ENCODE results near the gene GFI1. TPM values are rescaled to one million over a fixed set of nuclear protein-coding genes. Genes with fewer than 3 reads are reported as not detected.
A peak's percentile ranks its signal among the peaks of the same experiment; 100 is the strongest.

GFI1 gene
- total RNA-seq, 1 experiment from 2014 or later: not detected

GRCh38 chr1:92461364-92462097, 25.2 kb downstream of the GFI1 start:
- Mint-ChIP-seq H3K9me3 (ENCODE audit: unreplicated experiment) (no peaks in the 10 kb centered on the region), H3K27me3 (ENCODE audit: insufficient read depth, unreplicated experiment) (no peaks in the 10 kb centered on the region), H3K4me1 (ENCODE audit: insufficient read depth, unreplicated experiment) (no peaks in the 10 kb centered on the region), H3K36me3 (ENCODE audit: insufficient read depth, unreplicated experiment) (no peaks in the 10 kb centered on the region), H3K4me3 (ENCODE audit: unreplicated experiment) (no peak overlapping the region), H3K27ac (ENCODE audit: low read depth, unreplicated experiment) (no peak overlapping the region)
- ChIA-PET POLR2A (interaction anchor here (0.8 kb wide), 1 partner anchor 12 kb away, joined by 5 read pairs; no protein-coding TSS in a partner anchor), CTCF (no interaction called here)
- DNase-seq (ENCODE audit: unreplicated experiment): peak; percentile 30
- intact Hi-C loops (cut with micrococcal nuclease): loop anchor here (5.0 kb wide), 1 partner anchor 136 kb away; no protein-coding TSS in a partner anchor
- no TSS peak for BruUV-seq (replicated peaks)
- no peak for TF ChIP-seq CTCF (IDR thresholded peaks at IDR 0.05; ENCODE audit: unreplicated experiment)

DNA sequence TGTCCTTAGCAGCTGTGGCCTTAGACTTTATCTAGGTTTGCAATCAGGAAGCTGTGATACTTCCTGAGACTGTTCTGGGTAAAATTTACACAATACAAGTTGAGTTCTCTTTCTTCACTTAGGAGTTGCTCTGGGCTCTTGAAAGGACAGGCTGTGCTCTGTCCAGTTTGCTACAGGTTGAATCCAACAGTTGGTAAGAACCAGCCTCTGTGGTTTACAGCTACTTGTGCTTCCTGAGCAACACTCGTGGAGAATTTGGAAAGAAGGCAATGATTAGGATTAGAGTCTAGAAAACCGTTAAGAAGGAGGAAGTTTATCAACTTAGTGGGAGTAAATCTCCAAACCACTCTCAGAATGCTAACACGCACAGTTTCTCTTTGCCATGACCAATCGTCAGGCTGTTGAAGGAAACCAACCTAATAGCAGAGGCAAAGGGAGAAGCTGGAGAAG, 26.8 kb downstream of the GFI1 start:
- BruUV-seq (replicated peaks): no TSS peak
- no peaks in the 10 kb centered on the region for H3K4me1 Mint-ChIP-seq (ENCODE audit: insufficient read depth, unreplicated experiment)
- no peak overlapping the region for H3K4me3 Mint-ChIP-seq (ENCODE audit: unreplicated experiment)
- TF ChIP-seq CTCF (IDR thresholded peaks at IDR 0.05; ENCODE audit: unreplicated experiment): no peak
- H3K27ac Mint-ChIP-seq (ENCODE audit: low read depth, unreplicated experiment): no peak overlapping the region
- no peaks in the 10 kb centered on the region for H3K27me3 Mint-ChIP-seq (ENCODE audit: insufficient read depth, unreplicated experiment)
- no peaks in the 10 kb centered on the region for H3K9me3 Mint-ChIP-seq (ENCODE audit: unreplicated experiment)
- H3K36me3 Mint-ChIP-seq (ENCODE audit: insufficient read depth, unreplicated experiment): no peaks in the 10 kb centered on the region
- POLR2A ChIA-PET: no interaction called here
- intact Hi-C loops (cut with micrococcal nuclease): loop anchor here (5.0 kb wide), 1 partner anchor 137 kb away; no protein-coding TSS in a partner anchor
- CTCF ChIA-PET: interaction anchor here (0.6 kb wide), 1 partner anchor 18 kb away, joined by 3 read pairs; no protein-coding TSS in a partner anchor
- DNase-seq (ENCODE audit: unreplicated experiment): no peak

DNA sequence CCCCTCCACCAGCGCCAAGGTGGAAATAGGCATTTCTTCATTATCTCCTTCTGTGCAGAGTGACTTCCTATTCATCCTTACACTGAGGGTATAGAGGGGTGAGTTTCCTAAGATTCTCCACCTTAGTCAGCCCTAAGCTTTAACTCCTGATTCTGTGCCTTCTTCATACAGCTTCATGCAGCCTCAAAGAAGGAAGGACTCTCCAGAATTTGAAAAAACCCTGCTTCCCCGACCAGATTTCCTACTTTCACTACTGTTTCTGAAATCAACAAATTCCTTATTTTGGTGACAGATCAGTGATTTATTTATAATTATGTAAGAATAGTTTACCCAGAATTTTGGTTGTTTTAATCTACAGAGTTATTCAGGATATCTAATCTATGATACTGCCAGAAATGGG, 28.6 kb downstream of the GFI1 start:
- no peaks in the 10 kb centered on the region for H3K9me3 Mint-ChIP-seq (ENCODE audit: unreplicated experiment)
- no peaks in the 10 kb centered on the region for H3K36me3 Mint-ChIP-seq (ENCODE audit: insufficient read depth, unreplicated experiment)
- ChIA-PET POLR2A (no interaction called here), CTCF (interaction anchor here (0.7 kb wide), 2 partner anchors 8 to 27 kb away, joined by 3 to 4 read pairs; no protein-coding TSS in a partner anchor)
- H3K27me3 Mint-ChIP-seq (ENCODE audit: insufficient read depth, unreplicated experiment): no peaks in the 10 kb centered on the region
- BruUV-seq (replicated peaks): no TSS peak
- H3K4me3 Mint-ChIP-seq (ENCODE audit: unreplicated experiment): no peak overlapping the region
- H3K4me1 Mint-ChIP-seq (ENCODE audit: insufficient read depth, unreplicated experiment): no peaks in the 10 kb centered on the region
- intact Hi-C loops (cut with micrococcal nuclease): no loop called here
- no peak overlapping the region for H3K27ac Mint-ChIP-seq (ENCODE audit: low read depth, unreplicated experiment)
- no peak for TF ChIP-seq CTCF (IDR thresholded peaks at IDR 0.05; ENCODE audit: unreplicated experiment)
- no peak for DNase-seq (ENCODE audit: unreplicated experiment)

GRCh38 chr1:92447976-92448375, 38.7 kb downstream of the GFI1 start:
- DNase-seq (ENCODE audit: unreplicated experiment): no peak
- Mint-ChIP-seq H3K4me1 (ENCODE audit: insufficient read depth, unreplicated experiment) (peaks cover 17% of the 10 kb centered on the region), H3K9me3 (ENCODE audit: unreplicated experiment) (no peaks in the 10 kb centered on the region), H3K36me3 (ENCODE audit: insufficient read depth, unreplicated experiment) (no peaks in the 10 kb centered on the region), H3K4me3 (ENCODE audit: unreplicated experiment) (no peak overlapping the region), H3K27ac (ENCODE audit: low read depth, unreplicated experiment) (no peak overlapping the region), H3K27me3 (ENCODE audit: insufficient read depth, unreplicated experiment) (no peaks in the 10 kb centered on the region)
- ChIA-PET CTCF (no interaction called here), POLR2A (no interaction called here)
- TF ChIP-seq CTCF (IDR thresholded peaks at IDR 0.05; ENCODE audit: unreplicated experiment): no peak
- no TSS peak for BruUV-seq (replicated peaks)
- intact Hi-C loops (cut with micrococcal nuclease): no loop called here
